Keratinocyte (primary cell): Measurements from ENCODE around the gene LAPTM5. TPM values are rescaled to one million over a fixed set of nuclear protein-coding genes. Genes with fewer than 3 reads are reported as not detected.
"Not testable (repeated sequence)": the region's sequence is repeated elsewhere in the genome, so short reads cannot be mapped to it uniquely, and the experiment has no call there.

Source experiments
- DNase-seq: peaks from one replicate; pipeline ENCODE4 v3.0.0-alpha.2; 2011; ENCODE audit warnings: low read depth, missing footprints, low spot score
- FAIRE-seq: peaks from 2 replicates; lab custom pipeline; 2011; peaks lifted over from hg19 to GRCh38; lab: Jason Lieb, UNC
- H2AFZ ChIP-seq: 2 replicates; pipeline ENCODE4 v1.6.0; 2012; ENCODE audit warnings: low read length, control low read depth, inconsistent platforms; ENCODE audit not compliant: control insufficient read depth
- H3K27ac ChIP-seq: 2 replicates; pipeline ENCODE4 v1.5.1; 2011; ENCODE audit warnings: low read length; ENCODE audit not compliant: control insufficient read depth, insufficient read depth
- H3K27me3 ChIP-seq: 3 replicates; pipeline ENCODE4 v1.6.0; 2011; ENCODE audit warnings: low read length; ENCODE audit not compliant: control insufficient read depth, insufficient read depth; ENCODE audit errors: extremely low read depth
- H3K36me3 ChIP-seq, 2 experiments: 2 replicates in 1 of 2; 3 replicates in 1 of 2; pipeline ENCODE4 v1.5.1; 2011; ENCODE audit warnings: low read length in 2 of 2, mild to moderate bottlenecking in 1 of 2; ENCODE audit not compliant: control insufficient read depth in 2 of 2, insufficient read depth in 2 of 2; ENCODE audit errors: extremely low read depth in 1 of 2
- H3K4me1 ChIP-seq: 3 replicates; pipeline ENCODE4 v1.5.1; 2011; ENCODE audit warnings: low read length; ENCODE audit not compliant: control insufficient read depth, insufficient read depth; ENCODE audit errors: extremely low read depth
- H3K4me2 ChIP-seq: 3 replicates; pipeline ENCODE4 v1.6.0; 2011; ENCODE audit warnings: low read depth, low read length; ENCODE audit not compliant: control insufficient read depth, insufficient read depth; ENCODE audit errors: extremely low read depth
- H3K4me3 ChIP-seq, 3 experiments: fragments of 200-600 bp in 1 of 3; sonication (generic) in 1 of 3; 2 replicates in 2 of 3; 3 replicates in 1 of 3; pipeline ENCODE4 v1.5.1; 2011 to 2016; ENCODE audit warnings: low read length in 3 of 3, mild to moderate bottlenecking in 3 of 3, control low read depth in 2 of 3, inconsistent platforms in 1 of 3, low read depth in 1 of 3, mixed read lengths in 1 of 3, mixed run types in 1 of 3, moderate library complexity in 1 of 3; ENCODE audit not compliant: control insufficient read depth in 2 of 3, insufficient read depth in 2 of 3; ENCODE audit errors: extremely low read depth in 1 of 3
- H3K79me2 ChIP-seq: 2 replicates; pipeline ENCODE4 v1.6.0; 2012; ENCODE audit warnings: low read length; ENCODE audit not compliant: control insufficient read depth, insufficient read depth
- H3K9ac ChIP-seq: 3 replicates; pipeline ENCODE4 v1.6.0; 2011; ENCODE audit warnings: low read length; ENCODE audit not compliant: control insufficient read depth, insufficient read depth; ENCODE audit errors: extremely low read depth
- H3K9me1 ChIP-seq: 3 replicates; pipeline ENCODE4 v1.6.0; 2011; ENCODE audit warnings: low read length; ENCODE audit not compliant: control insufficient read depth, insufficient read depth; ENCODE audit errors: extremely low read depth
- H3K9me3 ChIP-seq: 2 replicates; pipeline ENCODE4 v1.5.1; 2012; ENCODE audit warnings: low read depth, low read length; ENCODE audit not compliant: control insufficient read depth
- H4K20me1 ChIP-seq: 3 replicates; pipeline ENCODE4 v1.6.0; 2011; ENCODE audit warnings: low read length; ENCODE audit not compliant: control insufficient read depth, insufficient read depth; ENCODE audit errors: extremely low read depth
- CTCF ChIP-seq, 3 experiments: IDR thresholded peaks in 1 of 3; conservative IDR thresholded peaks in 1 of 3; optimal IDR thresholded peaks in 1 of 3; 2 replicates in 2 of 3; 3 replicates in 1 of 3; pipeline versions ENCODE3 to v1.5.1; 2011; ENCODE audit warnings: low read length in 3 of 3, mild to moderate bottlenecking in 3 of 3, moderate library complexity in 2 of 3, control low read depth in 1 of 3, inconsistent platforms in 1 of 3; ENCODE audit not compliant: insufficient read depth in 2 of 3; ENCODE audit errors: extremely low read depth in 1 of 3
- EZH2 ChIP-seq: IDR thresholded peaks from one replicate; pipeline ENCODE4 v1.6.1; 2012; ENCODE audit warnings: inconsistent platforms, mild to moderate bottlenecking, low read length, moderate library complexity
- dilution Hi-C: fragments of 300-500 bp; cut with MboI; formaldehyde crosslinking; loops from one replicate; pipeline ENCODE4 v1.7.0; 2020; ENCODE audit warnings: low sequenced_read_pairs; ENCODE audit not compliant: extremely low pct_ligation_motif_present
- polyA plus RNA-seq, 5 experiments: library from polyadenylated mRNA; depleted of rRNA in 3 of 5; stranded (reverse) in 3 of 5; stranded (forward) in 1 of 5; unstranded in 1 of 5; fragments of >200 nt; gene quantifications; 1 replicate in 1 of 5; 2 replicates in 3 of 5; 3 replicates in 1 of 5; pipeline versions ENCODE4 v1.2.1 to v1.2.3, GENCODE V29; 2011 to 2012; ENCODE audit warnings: missing spikeins in 2 of 5, low read depth in 1 of 5, low replicate concordance in 1 of 5

LAPTM5 gene
- polyA plus RNA-seq, 1 donor (not counting 4 experiments of a cell fraction or from before 2014, with no cell fraction given), result 0.18 TPM

GRCh38 chr1:30791868-30792267 lies 34.3 kb upstream of the LAPTM5 start:
- H3K27ac ChIP-seq, result no peak overlapping the region
- no peak overlapping the region for H2AFZ ChIP-seq
- no peak for FAIRE-seq

GRCh38 chr1:30790850-30791778 lies 33.5 kb upstream of the LAPTM5 start:
- no peaks in the 10 kb centered on the region for H3K9me1 ChIP-seq
- no peak overlapping the region for H3K9ac ChIP-seq
- H2AFZ ChIP-seq, result no peak overlapping the region
- no peak overlapping the region for H3K4me2 ChIP-seq
- no peaks in the 10 kb centered on the region for H4K20me1 ChIP-seq
- H3K36me3 ChIP-seq, result no peaks in the 10 kb centered on the region
- FAIRE-seq (no peak), DNase-seq (no peak)
- peaks cover 11% of the 10 kb centered on the region for H3K27me3 ChIP-seq
- dilution Hi-C loops, result no loop called here
- no peak overlapping the region for H3K4me3 ChIP-seq
- peaks cover 19% of the 10 kb centered on the region for H3K4me1 ChIP-seq
- no peaks in the 10 kb centered on the region for H3K9me3 ChIP-seq
- no peak overlapping the region for H3K27ac ChIP-seq
- no peaks in the 10 kb centered on the region for H3K79me2 ChIP-seq
- no peak for TF ChIP-seq CTCF (optimal IDR thresholded peaks at IDR 0.05 in 1 of 3, IDR thresholded peaks at IDR 0.05 in 1 of 3, conservative IDR thresholded peaks at IDR 0.05 in 1 of 3; ENCODE audit: extremely low read depth in 1 of 3, insufficient read depth in 2 of 3, low read length in 3 of 3)
- no peak for TF ChIP-seq EZH2

More at GRCh38 chr1:30791868-30792267, 34.3 kb upstream of the LAPTM5 start:
- Histone ChIP-seq H3K4me3 (no peak overlapping the region), H3K4me1 (peaks cover 16% of the 10 kb centered on the region), H3K79me2 (no peaks in the 10 kb centered on the region), H3K27me3 (peaks cover 11% of the 10 kb centered on the region), H4K20me1 (no peaks in the 10 kb centered on the region), H3K4me2 (no peak overlapping the region), H3K36me3 (no peaks in the 10 kb centered on the region), H3K9me3 (no peaks in the 10 kb centered on the region), H3K9me1 (no peaks in the 10 kb centered on the region), H3K9ac (no peak overlapping the region)
- no peak for TF ChIP-seq CTCF (optimal IDR thresholded peaks at IDR 0.05 in 1 of 3, IDR thresholded peaks at IDR 0.05 in 1 of 3, conservative IDR thresholded peaks at IDR 0.05 in 1 of 3; ENCODE audit: extremely low read depth in 1 of 3, insufficient read depth in 2 of 3, low read length in 3 of 3)
- no peak for TF ChIP-seq EZH2
- dilution Hi-C loops, result no loop called here
- no peak for DNase-seq

GRCh38 chr1:30790256-30790525 lies 32.6 kb upstream of the LAPTM5 start:
- Histone ChIP-seq H3K27me3 (peaks cover 11% of the 10 kb centered on the region), H3K4me1 (peaks cover 19% of the 10 kb centered on the region)
- H2AFZ ChIP-seq, H3K27ac ChIP-seq, H3K4me2 ChIP-seq, H3K9me3 ChIP-seq, H3K36me3 ChIP-seq, DNase-seq, H3K9ac ChIP-seq, FAIRE-seq, H4K20me1 ChIP-seq, H3K79me2 ChIP-seq, dilution Hi-C loops, H3K4me3 ChIP-seq, H3K9me1 ChIP-seq: not testable (repeated sequence)
